ENCODE measurements around the gene CLASP1.

Gene CLASP1

DNA sequence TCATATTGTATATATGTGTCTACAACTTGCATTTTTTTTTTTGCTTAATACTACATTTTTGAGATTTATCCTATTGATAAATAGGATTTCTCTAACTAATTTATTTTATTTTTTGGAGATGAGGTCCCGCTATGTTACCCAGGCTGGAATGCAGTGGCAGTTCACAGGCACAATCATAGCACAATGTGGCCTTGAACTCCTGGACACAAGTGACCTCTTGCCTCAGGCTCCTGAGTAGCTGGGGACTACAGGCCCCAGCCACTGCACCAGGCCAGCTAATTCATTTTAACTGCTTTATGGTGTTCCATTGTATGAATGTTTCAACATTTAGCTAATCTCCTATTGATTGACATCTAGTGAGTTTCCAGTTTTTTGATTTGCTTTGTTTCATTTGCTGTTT is 16.8 kb upstream of the CLASP1 start:
- peaks cover 19% of the 10 kb centered on the region for H3K36me3 Mint-ChIP-seq (ENCODE audit: low read depth)
- TF ChIP-seq CTCF (IDR thresholded peaks at IDR 0.05; ENCODE audit: unreplicated experiment in 3 of 3), result no peak
- H3K27ac Mint-ChIP-seq, result no peak overlapping the region
- H3K27me3 Mint-ChIP-seq (ENCODE audit: low read depth), result no peaks in the 10 kb centered on the region
- H3K4me1 Mint-ChIP-seq, result no peaks in the 10 kb centered on the region
- no peak overlapping the region for H3K4me3 Mint-ChIP-seq
- peaks cover 22% of the 10 kb centered on the region for H3K9me3 Mint-ChIP-seq

GRCh38 chr2:121665504-121665903 is 16.2 kb upstream of the CLASP1 start:
- Mint-ChIP-seq H3K27ac (no peak overlapping the region), H3K4me3 (no peak overlapping the region), H3K4me1 (no peaks in the 10 kb centered on the region), H3K36me3 (ENCODE audit: low read depth) (peaks cover 15% of the 10 kb centered on the region), H3K9me3 (peaks cover 18% of the 10 kb centered on the region), H3K27me3 (ENCODE audit: low read depth) (no peaks in the 10 kb centered on the region)
- no peak for TF ChIP-seq CTCF (IDR thresholded peaks at IDR 0.05; ENCODE audit: unreplicated experiment in 3 of 3)

- TF ChIP-seq CTCF (IDR thresholded peaks at IDR 0.05; ENCODE audit: unreplicated experiment in 3 of 3), result no peak
- Mint-ChIP-seq H3K27ac (no peak overlapping the region), H3K27me3 (ENCODE audit: low read depth) (no peaks in the 10 kb centered on the region), H3K4me3 (no peak overlapping the region), H3K36me3 (ENCODE audit: low read depth) (peaks cover 11% of the 10 kb centered on the region), H3K9me3 (peaks cover 13% of the 10 kb centered on the region), H3K4me1 (no peaks in the 10 kb centered on the region)
Observed at GRCh38 chr2:121664713-121665112, 15.5 kb upstream of the CLASP1 start.

- H3K4me3 Mint-ChIP-seq, result no peak overlapping the region
Observed at GRCh38 chr2:121664086-121664485, 14.8 kb upstream of the CLASP1 start.

DNA sequence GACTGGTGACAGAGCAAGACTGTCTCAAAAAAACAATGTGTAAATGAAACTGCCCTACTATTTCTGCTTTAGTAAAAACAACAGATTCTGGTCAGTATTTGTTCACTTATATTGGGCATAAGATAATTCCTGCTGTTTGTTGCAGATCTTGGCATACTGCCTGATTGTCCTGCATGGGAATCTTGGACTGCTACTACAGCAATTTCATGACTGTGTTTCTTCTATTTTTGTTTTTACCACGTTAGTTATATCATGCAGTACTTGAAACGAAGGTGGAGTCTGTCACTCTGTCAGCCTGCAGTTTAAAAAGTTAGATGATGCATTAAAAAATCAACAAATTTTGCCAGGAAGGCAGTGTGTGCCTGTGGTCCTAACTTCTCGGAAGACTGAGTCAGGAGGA is 14.2 kb upstream of the CLASP1 start:
- no peaks in the 10 kb centered on the region for H3K4me1 Mint-ChIP-seq
- H3K9me3 Mint-ChIP-seq, result peaks cover 3% of the 10 kb centered on the region
- no peak overlapping the region for H3K27ac Mint-ChIP-seq
- H3K36me3 Mint-ChIP-seq (ENCODE audit: low read depth), result peaks cover 13% of the 10 kb centered on the region
- TF ChIP-seq CTCF (IDR thresholded peaks at IDR 0.05; ENCODE audit: unreplicated experiment in 3 of 3), result no peak
- no peak overlapping the region for H3K4me3 Mint-ChIP-seq
- H3K27me3 Mint-ChIP-seq (ENCODE audit: low read depth), result no peaks in the 10 kb centered on the region

More at GRCh38 chr2:121664086-121664485, 14.8 kb upstream of the CLASP1 start:
- Mint-ChIP-seq H3K4me1 (no peaks in the 10 kb centered on the region), H3K36me3 (ENCODE audit: low read depth) (peaks cover 11% of the 10 kb centered on the region), H3K9me3 (peaks cover 6% of the 10 kb centered on the region), H3K27ac (no peak overlapping the region), H3K27me3 (ENCODE audit: low read depth) (no peaks in the 10 kb centered on the region)
- no peak for TF ChIP-seq CTCF (IDR thresholded peaks at IDR 0.05; ENCODE audit: unreplicated experiment in 3 of 3)

- no peak overlapping the region for H3K4me3 Mint-ChIP-seq
- H3K4me1 Mint-ChIP-seq, result no peaks in the 10 kb centered on the region
- H3K36me3 Mint-ChIP-seq (ENCODE audit: low read depth), result peaks cover 8% of the 10 kb centered on the region
- no peaks in the 10 kb centered on the region for H3K27me3 Mint-ChIP-seq (ENCODE audit: low read depth)
- no peaks in the 10 kb centered on the region for H3K9me3 Mint-ChIP-seq
- H3K27ac Mint-ChIP-seq, result no peak overlapping the region
- TF ChIP-seq CTCF (IDR thresholded peaks at IDR 0.05; ENCODE audit: unreplicated experiment in 3 of 3), result no peak
Observed at GRCh38 chr2:121662656-121663055, 13.4 kb upstream of the CLASP1 start.
